Upper lobe of right lung (tissue), 1 donor: ENCODE results near the gene NSRP1. TPM values are rescaled to one million over a fixed set of nuclear protein-coding genes. Genes with fewer than 3 reads are reported as not detected.

Experiments used
- ATAC-seq: fragments of 200-7000 bp; cut with Tn5 transposase; one replicate; pipeline ENCODE4 v1.9.1; 2020; ENCODE audit warnings: mild to moderate bottlenecking, moderate library complexity
- DNase-seq: peaks from one replicate; pipeline ENCODE4 v3.0.0-alpha.2; 2020
- H3K27ac ChIP-seq: fragments of 200-600 bp; one replicate; pipeline ENCODE4 v1.8.0; 2022
- H3K27me3 ChIP-seq: fragments of 200-600 bp; one replicate; pipeline ENCODE4 v1.8.0; 2022; ENCODE audit warnings: mild to moderate bottlenecking
- H3K36me3 ChIP-seq: fragments of 200-600 bp; one replicate; pipeline ENCODE4 v1.8.0; 2022
- H3K4me1 ChIP-seq: fragments of 200-600 bp; one replicate; pipeline ENCODE4 v1.8.0; 2022
- H3K4me3 ChIP-seq: fragments of 200-600 bp; one replicate; pipeline ENCODE4 v1.8.0; 2022; ENCODE audit warnings: mild to moderate bottlenecking
- H3K9me3 ChIP-seq: fragments of 200-600 bp; one replicate; pipeline ENCODE4 v1.8.0; 2022
- CTCF ChIP-seq: fragments of 200-600 bp; IDR thresholded peaks from one replicate; pipeline ENCODE4 v1.8.0; 2022; ENCODE audit warnings: antibody characterized with exemption
- intact Hi-C: fragments of 100-400 bp; cut with DNase I; formaldehyde crosslinking; loops from one replicate; pipeline ENCODE4 v1.11.0; 2022
- total RNA-seq: library from RNA; stranded (reverse); fragmentation: NEBNext Ultra II Directional; extraction: Animal tissue kit (Norgen Biotek cat#: 25700); gene quantifications from one replicate; pipeline ENCODE4 v1.2.1, GENCODE V29; 2021
- donor health status: DM: no; HTN: yes; CAD: no; lungs with severe emphysema.

NSRP1 gene
- total RNA-seq, 1 donor from 2014 or later: 31.0 TPM

- no peaks in the 10 kb centered on the region for H3K27me3 ChIP-seq
- no peaks in the 10 kb centered on the region for H3K4me1 ChIP-seq
- intact Hi-C loops: no loop called here
- DNase-seq: no peak
- no peaks in the 10 kb centered on the region for H3K9me3 ChIP-seq
- H3K27ac ChIP-seq: no peak overlapping the region
- TF ChIP-seq CTCF: no peak
- no peaks in the 10 kb centered on the region for H3K36me3 ChIP-seq
- no peak for ATAC-seq
- no peak overlapping the region for H3K4me3 ChIP-seq
Measured at GRCh38 chr17:30218799-30219198, 102.2 kb downstream of the NSRP1 start.

GRCh38 chr17:30219315-30219714 lies 102.7 kb downstream of the NSRP1 start:
- no peaks in the 10 kb centered on the region for H3K27me3 ChIP-seq
- intact Hi-C loops: no loop called here
- no peaks in the 10 kb centered on the region for H3K36me3 ChIP-seq
- DNase-seq: no peak
- H3K4me3 ChIP-seq: no peak overlapping the region
- H3K9me3 ChIP-seq: no peaks in the 10 kb centered on the region
- no peaks in the 10 kb centered on the region for H3K4me1 ChIP-seq
- ATAC-seq: no peak
- TF ChIP-seq CTCF: no peak
- no peak overlapping the region for H3K27ac ChIP-seq

GRCh38 chr17:30219833-30220232 lies 103.2 kb downstream of the NSRP1 start:
- ATAC-seq (no peak), DNase-seq (no peak)
- no peaks in the 10 kb centered on the region for H3K27me3 ChIP-seq
- intact Hi-C loops: no loop called here
- H3K36me3 ChIP-seq: no peaks in the 10 kb centered on the region
- H3K4me1 ChIP-seq: no peaks in the 10 kb centered on the region
- no peak overlapping the region for H3K27ac ChIP-seq
- H3K9me3 ChIP-seq: no peaks in the 10 kb centered on the region
- H3K4me3 ChIP-seq: no peak overlapping the region
- no peak for TF ChIP-seq CTCF

- intact Hi-C loops: no loop called here
- ATAC-seq: no peak
- no peak for DNase-seq
Measured at GRCh38 chr17:30220414-30220813, 103.8 kb downstream of the NSRP1 start.

GRCh38 chr17:30221346-30221745 lies 104.7 kb downstream of the NSRP1 start:
- no peak for TF ChIP-seq CTCF
- no peaks in the 10 kb centered on the region for H3K27me3 ChIP-seq
- intact Hi-C loops: no loop called here
- no peaks in the 10 kb centered on the region for H3K9me3 ChIP-seq
- H3K27ac ChIP-seq: no peak overlapping the region
- ATAC-seq (no peak), DNase-seq (no peak)
- H3K4me3 ChIP-seq: no peak overlapping the region
- H3K36me3 ChIP-seq: no peaks in the 10 kb centered on the region
- H3K4me1 ChIP-seq: no peaks in the 10 kb centered on the region

More at GRCh38 chr17:30220414-30220813, 103.8 kb downstream of the NSRP1 start:
- H3K27me3 ChIP-seq: no peaks in the 10 kb centered on the region
- no peak for TF ChIP-seq CTCF
- H3K36me3 ChIP-seq: no peaks in the 10 kb centered on the region
- no peaks in the 10 kb centered on the region for H3K9me3 ChIP-seq
- no peak overlapping the region for H3K27ac ChIP-seq
- no peak overlapping the region for H3K4me3 ChIP-seq
- H3K4me1 ChIP-seq: no peaks in the 10 kb centered on the region

GRCh38 chr17:30222251-30222650 lies 105.6 kb downstream of the NSRP1 start:
- H3K4me1 ChIP-seq: no peaks in the 10 kb centered on the region
- no peak overlapping the region for H3K4me3 ChIP-seq
- no peaks in the 10 kb centered on the region for H3K27me3 ChIP-seq
- intact Hi-C loops: no loop called here
- no peaks in the 10 kb centered on the region for H3K9me3 ChIP-seq
- no peak overlapping the region for H3K27ac ChIP-seq
- no peaks in the 10 kb centered on the region for H3K36me3 ChIP-seq
- ATAC-seq (no peak), DNase-seq (no peak)
- TF ChIP-seq CTCF: no peak
